Lung (tissue), 12 donors: ENCODE measurements around the gene WNT10A. TPM values are rescaled to one million over a fixed set of nuclear protein-coding genes. Genes with fewer than 3 reads are reported as not detected.
A peak's percentile ranks its signal among the peaks of the same experiment; 100 is the strongest.

Experiments used
- ATAC-seq: fragments of 200-7000 bp; cut with Tn5 transposase; one replicate; pipeline ENCODE4 v1.9.1; 2020; ENCODE audit warnings: moderate number of reproducible peaks; ENCODE audit not compliant: insufficient read depth, low FRiP score
- DNase-seq, 3 donors: peaks; one replicate each; pipeline ENCODE4 v3.0.0-alpha.2; 2013 to 2017
- H3K27ac ChIP-seq, 2 donors: one replicate each; pipeline ENCODE4 v1.5.1; 2013; ENCODE audit warnings: mild to moderate bottlenecking in 2 of 2, moderate library complexity in 2 of 2, control low read depth in 1 of 2, inconsistent platforms in 1 of 2, low read depth in 1 of 2, low read length in 1 of 2
- H3K27me3 ChIP-seq, 3 donors: one replicate each; pipeline ENCODE4 v1.5.1; 2013; ENCODE audit warnings: low read length in 2 of 3; ENCODE audit not compliant: control insufficient read depth in 3 of 3, insufficient read depth in 3 of 3
- H3K36me3 ChIP-seq, 4 donors: one replicate each; pipeline ENCODE4 v1.5.1; 2013; ENCODE audit warnings: low read length in 4 of 4, mild to moderate bottlenecking in 1 of 4, moderate library complexity in 1 of 4; ENCODE audit not compliant: control insufficient read depth in 4 of 4, insufficient read depth in 4 of 4
- H3K4me1 ChIP-seq, 5 donors: one replicate each; pipeline ENCODE4 v1.5.1; 2013; ENCODE audit warnings: low read length in 5 of 5, mild to moderate bottlenecking in 2 of 5, moderate library complexity in 1 of 5; ENCODE audit not compliant: control insufficient read depth in 5 of 5, insufficient read depth in 5 of 5
- H3K4me3 ChIP-seq: one replicate; pipeline ENCODE4 v1.5.1; 2013; ENCODE audit warnings: mild to moderate bottlenecking, control low read depth, moderate library complexity
- H3K9ac ChIP-seq, 2 donors: one replicate each; pipeline ENCODE4 v1.5.1; 2013; ENCODE audit warnings: low read length in 2 of 2, control low read depth in 1 of 2; ENCODE audit not compliant: insufficient read depth in 1 of 2
- H3K9me3 ChIP-seq, 4 donors: one replicate each; pipeline ENCODE4 v1.5.1; 2013; ENCODE audit warnings: low read length in 3 of 4, mild to moderate bottlenecking in 1 of 4, moderate library complexity in 1 of 4; ENCODE audit not compliant: control insufficient read depth in 4 of 4, insufficient read depth in 3 of 4
- WGBS, 2 donors: extraction: QIAGEN DNeasy Blood & Tissue Kit; methylation state at CpG; one replicate each; pipeline ENCODE4 v1.1.7; 2013; 5-methylcytosine and 5-hydroxymethylcytosine counted together
- polyA plus RNA-seq, 2 donors: library from polyadenylated mRNA; stranded (reverse); fragments of 200-250 nt; gene quantifications; one replicate each; pipeline ENCODE4 v1.2.1, GENCODE V29; 2013
- total RNA-seq, 2 donors: library from RNA; depleted of rRNA in 1 of 2; stranded (reverse); fragments of >200 nt in 1 of 2; gene quantifications; one replicate each; pipeline ENCODE4 v1.2.1, GENCODE V29; 2014 to 2021
- TF ChIP-seq, protein P1 (sequence below): IDR thresholded peaks from 2 replicates; pipeline ENCODE4 v1.5.1; 2012; ENCODE audit warnings: mild to moderate bottlenecking; ENCODE audit errors: control extremely low read depth, extremely low read depth
- donor health status: control.
- donor health status: control.
- donor health status: Bipolar disorder and iron deficiency.
- donor health status: healthy.
- donor health status: DM: yes; HTN: yes; CAD: no.

WNT10A gene
- total and polyA plus RNA-seq, 4 donors: 0.17 to 0.77 (median 0.54) TPM

GRCh38 chr2:218865999-218866398 is 14.7 kb upstream of the WNT10A start:
- no peak overlapping the region for H3K4me3 ChIP-seq
- H3K27me3 ChIP-seq: peaks cover 3 to 65% (median 52%) of the 10 kb centered on the region in 3 donors
- no peak overlapping the region for H3K9ac ChIP-seq
- no peak overlapping the region for H3K27ac ChIP-seq
- ATAC-seq: no peak
- H3K4me1 ChIP-seq: peaks cover 0 to 4% (median under 1%) of the 10 kb centered on the region in 5 donors
- H3K9me3 ChIP-seq: no peaks in the 10 kb centered on the region
- DNase-seq: peak in 1 of 3 donors; percentile 9
- whole genome bisulfite sequencing, 2 donors: 62 to 74% methylated on average over 4 to 5 of the region's 6 CpGs
- TF ChIP-seq, protein P1, sequence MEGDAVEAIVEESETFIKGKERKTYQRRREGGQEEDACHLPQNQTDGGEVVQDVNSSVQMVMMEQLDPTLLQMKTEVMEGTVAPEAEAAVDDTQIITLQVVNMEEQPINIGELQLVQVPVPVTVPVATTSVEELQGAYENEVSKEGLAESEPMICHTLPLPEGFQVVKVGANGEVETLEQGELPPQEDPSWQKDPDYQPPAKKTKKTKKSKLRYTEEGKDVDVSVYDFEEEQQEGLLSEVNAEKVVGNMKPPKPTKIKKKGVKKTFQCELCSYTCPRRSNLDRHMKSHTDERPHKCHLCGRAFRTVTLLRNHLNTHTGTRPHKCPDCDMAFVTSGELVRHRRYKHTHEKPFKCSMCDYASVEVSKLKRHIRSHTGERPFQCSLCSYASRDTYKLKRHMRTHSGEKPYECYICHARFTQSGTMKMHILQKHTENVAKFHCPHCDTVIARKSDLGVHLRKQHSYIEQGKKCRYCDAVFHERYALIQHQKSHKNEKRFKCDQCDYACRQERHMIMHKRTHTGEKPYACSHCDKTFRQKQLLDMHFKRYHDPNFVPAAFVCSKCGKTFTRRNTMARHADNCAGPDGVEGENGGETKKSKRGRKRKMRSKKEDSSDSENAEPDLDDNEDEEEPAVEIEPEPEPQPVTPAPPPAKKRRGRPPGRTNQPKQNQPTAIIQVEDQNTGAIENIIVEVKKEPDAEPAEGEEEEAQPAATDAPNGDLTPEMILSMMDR: no peak
- no peaks in the 10 kb centered on the region for H3K36me3 ChIP-seq

DNA sequence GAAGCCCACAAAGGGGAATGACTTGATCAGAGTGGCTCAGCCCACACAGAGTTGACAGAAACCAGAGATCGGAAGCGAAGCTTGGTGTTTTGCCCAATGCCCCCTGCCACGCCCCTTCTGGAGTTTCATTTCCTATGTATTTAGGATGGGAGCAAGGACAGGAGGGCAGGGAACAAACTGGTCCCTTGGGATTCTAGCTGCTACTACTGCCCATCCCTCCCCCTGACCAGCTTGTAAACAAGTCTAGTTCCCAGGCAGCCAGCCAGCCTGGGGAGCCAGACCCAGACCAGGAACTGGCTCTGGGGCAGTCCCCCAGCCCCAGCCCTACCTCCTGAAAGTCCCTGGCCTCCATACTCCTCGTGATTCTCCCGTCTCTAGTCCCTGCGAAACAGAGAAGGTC is 12.8 kb upstream of the WNT10A start:
- H3K4me3 ChIP-seq: no peak overlapping the region
- H3K27me3 ChIP-seq: peaks cover 7 to 68% (median 53%) of the 10 kb centered on the region in 3 donors
- ATAC-seq (no peak), DNase-seq (peak in 1 of 3 donors; percentile 12)
- H3K27ac ChIP-seq: no peak overlapping the region
- H3K4me1 ChIP-seq: peaks cover 0 to 10% (median 5%) of the 10 kb centered on the region in 5 donors
- no peaks in the 10 kb centered on the region for H3K36me3 ChIP-seq
- H3K9me3 ChIP-seq: peaks cover 0 to 4% (median 0%) of the 10 kb centered on the region in 4 donors
- TF ChIP-seq, protein P1: no peak
- H3K9ac ChIP-seq: no peak overlapping the region
- 45 to 63% methylated on average over 6 of the region's 6 CpGs for WGBS, 2 donors

- Histone ChIP-seq H3K4me3 (no peak overlapping the region), H3K4me1 (peaks cover 0 to 14% (median 5%) of the 10 kb centered on the region in 5 donors), H3K27me3 (peaks cover 7 to 75% (median 55%) of the 10 kb centered on the region in 3 donors), H3K36me3 (no peaks in the 10 kb centered on the region), H3K27ac (no peak overlapping the region), H3K9ac (no peak overlapping the region), H3K9me3 (peaks cover 0 to 4% (median 0%) of the 10 kb centered on the region in 4 donors)
- TF ChIP-seq, protein P1: no peak
- ATAC-seq (no peak), DNase-seq (peak in 1 of 3 donors; percentile 6)
- WGBS, 2 donors: 83 to 88% methylated on average over 9 of the region's 9 CpGs
Observed at GRCh38 chr2:218869064-218869463, 11.6 kb upstream of the WNT10A start.

DNA sequence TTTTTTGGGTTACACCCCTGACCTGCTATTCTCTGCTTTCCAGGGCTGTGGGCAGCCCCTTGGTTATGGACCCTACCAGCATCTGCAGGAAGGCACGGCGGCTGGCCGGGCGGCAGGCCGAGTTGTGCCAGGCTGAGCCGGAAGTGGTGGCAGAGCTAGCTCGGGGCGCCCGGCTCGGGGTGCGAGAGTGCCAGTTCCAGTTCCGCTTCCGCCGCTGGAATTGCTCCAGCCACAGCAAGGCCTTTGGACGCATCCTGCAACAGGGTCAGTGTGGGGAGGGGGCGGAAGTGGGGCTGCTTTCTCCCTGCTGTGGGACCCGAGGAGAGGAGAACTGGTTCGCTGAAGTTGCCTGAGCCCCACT is 9.7 kb upstream of the WNT10A start:
- WGBS, 2 donors: 4 to 5% methylated on average over 15 to 18 of the region's 18 CpGs
- H3K9ac ChIP-seq: no peak overlapping the region
- no peak overlapping the region for H3K4me3 ChIP-seq
- no peaks in the 10 kb centered on the region for H3K36me3 ChIP-seq
- H3K27ac ChIP-seq: no peak overlapping the region
- peaks cover 0 to 4% (median 0%) of the 10 kb centered on the region in 4 donors for H3K9me3 ChIP-seq
- H3K27me3 ChIP-seq: peaks cover 10 to 92% (median 72%) of the 10 kb centered on the region in 3 donors
- H3K4me1 ChIP-seq: peaks cover 0 to 14% (median 5%) of the 10 kb centered on the region in 5 donors
- ATAC-seq: no peak
- TF ChIP-seq, protein P1: no peak
- DNase-seq: no peak
